HL-60 (cell line): ENCODE results near the gene CCDC121.

ENCODE experiments used
- CTCF ChIP-seq: IDR thresholded peaks from one replicate; pipeline ENCODE4 v1.5.1; 2011; ENCODE audit warnings: low read length, control low read depth, inconsistent platforms; ENCODE audit not compliant: insufficient read depth
- POLR2AphosphoS5 ChIP-seq: IDR thresholded peaks from 2 replicates; pipeline ENCODE4 v1.6.1; 2012; ENCODE audit warnings: low read depth
- REST ChIP-seq: IDR thresholded peaks from 2 replicates; pipeline ENCODE4 v1.6.1; 2012; ENCODE audit warnings: low read depth; ENCODE audit not compliant: insufficient replicate concordance
- SPI1 ChIP-seq: IDR thresholded peaks from 2 replicates; pipeline ENCODE4 v1.6.1; 2012; ENCODE audit warnings: low read depth, mild to moderate bottlenecking, borderline replicate concordance

GRCh38 chr2:27593240-27593639 is 35.6 kb downstream of the CCDC121 start:
- TF ChIP-seq CTCF: no peak
- TF ChIP-seq POLR2AphosphoS5: no peak
- TF ChIP-seq REST: no peak
- no peak for TF ChIP-seq SPI1
